HCT116 (cell line): ENCODE results near the gene LTB4R2. TPM values are rescaled to one million over a fixed set of nuclear protein-coding genes. Genes with fewer than 3 reads are reported as not detected.

ENCODE experiments used
- ATAC-seq: fragments of 200-7000 bp; cut with Tn5 transposase; 2 replicates; pipeline ENCODE4 v1.9.1; 2020; ENCODE audit warnings: mild to moderate bottlenecking, moderate library complexity
- BruUV-seq: library from RNA; stranded (reverse); fragments of 400-500 nt; replicated peaks from 2 replicates; lab custom pipeline; 2021; lab: Mats Ljungman, UMichigan
- CTCF ChIA-PET: fragments of 300-600 bp; sonication (Branson Sonifier 250); formaldehyde crosslinking; loops from one replicate; lab custom pipeline; 2021; ENCODE audit warnings: antibody characterized with exemption; lab: Charles Lee
- POLR2A ChIA-PET: fragments of 300-600, 350-600 bp; sonication (Branson Sonifier 250); formaldehyde crosslinking; loops from one replicate; lab custom pipeline; 2021; ENCODE audit warnings: antibody characterized with exemption; lab: Charles Lee
- RAD21 ChIA-PET, 2 experiments: fragments of 300-600 bp; sonication (Branson Sonifier 250); formaldehyde crosslinking; loops; one replicate each; lab custom pipeline; 2023; ENCODE audit warnings: low total read pairs in 2 of 2; ENCODE audit not compliant: uncharacterized antibody in 2 of 2, unreplicated experiment in 2 of 2, low non-redundant PET in 1 of 2; lab: Charles Lee
- DNase-seq: peaks from one replicate; pipeline ENCODE4 v3.0.0-alpha.2; 2010; ENCODE audit warnings: low read depth, low spot score
- H2AFZ ChIP-seq: fragments of 200-600 bp; shearing (Covaris generic), sonication (generic); 2 replicates; pipeline ENCODE4 v1.6.1; 2017; ENCODE audit warnings: low read depth, mixed run types, mixed read lengths, antibody characterized with exemption, low read length; ENCODE audit not compliant: poor library complexity, severe bottlenecking
- H3K27ac ChIP-seq: 2 replicates; pipeline ENCODE4 v1.5.1; 2012; ENCODE audit warnings: low read depth, low read length
- H3K27me3 ChIP-seq: fragments of 200-600 bp; sonication (generic); 2 replicates; pipeline ENCODE4 v1.6.1; 2016; ENCODE audit warnings: mixed run types, low read length, mixed read lengths; ENCODE audit not compliant: insufficient read depth
- H3K36me3 ChIP-seq, 2 experiments: fragments of 200-500 bp in 1 of 2; fragments of 200-600 bp in 1 of 2; sonication (Bioruptor generic) in 1 of 2; sonication (generic) in 1 of 2; 2 replicates each; pipeline versions ENCODE4 v1.5.1 to v1.6.1; 2014 to 2016; ENCODE audit warnings: low read length in 2 of 2, inconsistent platforms in 1 of 2, mixed read lengths in 1 of 2, mixed run types in 1 of 2; ENCODE audit not compliant: insufficient read depth in 2 of 2, control insufficient read depth in 1 of 2
- H3K4me1 ChIP-seq, 2 experiments: fragments of 200-600 bp in 1 of 2; sonication (generic) in 1 of 2; 2 replicates each; pipeline versions ENCODE4 v1.5.1 to v1.6.1; 2012 to 2017; ENCODE audit warnings: low read length in 2 of 2, inconsistent platforms in 1 of 2, mild to moderate bottlenecking in 1 of 2, mixed read lengths in 1 of 2, mixed run types in 1 of 2, moderate library complexity in 1 of 2; ENCODE audit not compliant: insufficient read depth in 2 of 2, control insufficient read depth in 1 of 2
- H3K4me2 ChIP-seq: fragments of 200-600 bp; sonication (generic); 2 replicates; pipeline ENCODE4 v1.6.1; 2017; ENCODE audit warnings: mixed run types, low read length, mixed read lengths
- H3K4me3 ChIP-seq, 2 experiments: fragments of 200-600 bp in 1 of 2; sonication (generic) in 1 of 2; replicated peaks in 1 of 2; 2 replicates each; pipeline ENCODE4 v1.5.1; 2011 to 2016; ENCODE audit warnings: low read length in 2 of 2, control low read depth in 1 of 2, low read depth in 1 of 2, mild to moderate bottlenecking in 1 of 2, mixed read lengths in 1 of 2, mixed run types in 1 of 2
- H3K79me2 ChIP-seq: fragments of 200-600 bp; sonication (generic); 2 replicates; pipeline ENCODE4 v1.6.1; 2017; ENCODE audit warnings: mild to moderate bottlenecking, mixed run types, low read length, moderate library complexity, mixed read lengths; ENCODE audit not compliant: insufficient read depth
- H3K9ac ChIP-seq: fragments of 200-600 bp; sonication (generic); 2 replicates; pipeline ENCODE4 v1.6.1; 2016; ENCODE audit warnings: low read length, mixed read lengths
- H3K9me2 ChIP-seq: fragments of 200-600 bp; sonication (generic), shearing (Covaris generic); 2 replicates; pipeline ENCODE4 v1.6.1; 2017; ENCODE audit warnings: mixed run types, mild to moderate bottlenecking, moderate library complexity; ENCODE audit not compliant: insufficient read depth
- H3K9me3 ChIP-seq, 2 experiments: fragments of 200-500 bp in 1 of 2; fragments of 200-600 bp in 1 of 2; sonication (Bioruptor generic) in 1 of 2; sonication (generic) in 1 of 2; 2 replicates each; pipeline ENCODE4 v1.6.1; 2014 to 2017; ENCODE audit warnings: low read length in 2 of 2, mixed read lengths in 2 of 2, inconsistent platforms in 1 of 2, low read depth in 1 of 2, mild to moderate bottlenecking in 1 of 2, mixed run types in 1 of 2, moderate library complexity in 1 of 2; ENCODE audit not compliant: control insufficient read depth in 1 of 2, insufficient read depth in 1 of 2
- H4K20me1 ChIP-seq: fragments of 200-600 bp; sonication (generic), shearing (Covaris generic); 2 replicates; pipeline ENCODE4 v1.6.1; 2017; ENCODE audit warnings: mixed run types, mild to moderate bottlenecking, moderate library complexity; ENCODE audit not compliant: insufficient read depth
- CBX3 ChIP-seq: IDR thresholded peaks from 2 replicates; pipeline ENCODE4 v1.6.1; 2012; ENCODE audit warnings: low read depth
- CTCF ChIP-seq, 3 experiments: fragments of 200-600 bp in 1 of 3; sonication (generic) in 1 of 3; IDR thresholded peaks in 2 of 3; conservative IDR thresholded peaks in 1 of 3; 2 replicates each; pipeline ENCODE4 v1.5.1; 2012 to 2017; ENCODE audit warnings: low read depth in 2 of 3, low read length in 2 of 3, antibody characterized with exemption in 1 of 3, borderline replicate concordance in 1 of 3, control low read depth in 1 of 3, mild to moderate bottlenecking in 1 of 3, mixed read lengths in 1 of 3, mixed run types in 1 of 3, moderate library complexity in 1 of 3; ENCODE audit not compliant: insufficient read depth in 1 of 3
- EZH2phosphoT487 ChIP-seq: fragments of 200-600 bp; IDR thresholded peaks from 2 replicates; pipeline ENCODE4 v1.6.1; 2018; ENCODE audit warnings: antibody characterized with exemption, borderline replicate concordance
- FOSL1 ChIP-seq: IDR thresholded peaks from 2 replicates; pipeline ENCODE4 v1.6.1; 2012; ENCODE audit warnings: low read depth
- JUND ChIP-seq: IDR thresholded peaks from 2 replicates; pipeline ENCODE4 v1.6.1; 2012
- MAX ChIP-seq: IDR thresholded peaks from 2 replicates; pipeline ENCODE4 v1.6.1; 2012
- SIN3A ChIP-seq: IDR thresholded peaks from 2 replicates; pipeline ENCODE4 v1.6.1; 2012; ENCODE audit warnings: low read depth
- SP1 ChIP-seq: IDR thresholded peaks from 2 replicates; pipeline ENCODE4 v1.6.1; 2012; ENCODE audit warnings: low read depth
- SRF ChIP-seq: IDR thresholded peaks from 2 replicates; pipeline ENCODE4 v1.6.1; 2012; ENCODE audit warnings: low read depth
- TCF7L2 ChIP-seq: IDR thresholded peaks from 2 replicates; pipeline ENCODE4 v1.7.0; 2011; ENCODE audit warnings: borderline replicate concordance, inconsistent platforms; ENCODE audit not compliant: insufficient read depth, insufficient read length; ENCODE audit errors: extremely low read depth
- YY1 ChIP-seq: IDR thresholded peaks from 2 replicates; pipeline ENCODE4 v1.6.1; 2011; ENCODE audit warnings: low read length, low read depth, moderate library complexity, mild to moderate bottlenecking; ENCODE audit not compliant: insufficient replicate concordance; ENCODE audit errors: extremely low read depth
- intact Hi-C: fragments of 100-400 bp; cut with micrococcal nuclease; formaldehyde crosslinking; loops from 2 replicates; pipeline ENCODE4 v1.10.0; 2022
- total RNA-seq: library from RNA; stranded (reverse); gene quantifications from one replicate; pipeline ENCODE4 v1.2.1, GENCODE V29; 2021; ENCODE audit not compliant: unreplicated experiment

LTB4R2 gene
- total RNA-seq, 1 experiment from 2014 or later, result 15.4 TPM

- H3K79me2 ChIP-seq, result no peaks in the 10 kb centered on the region
- ATAC-seq (no peak), DNase-seq (no peak)
- ChIA-PET POLR2A (no interaction called here), RAD21 (no interaction called here), CTCF (no interaction called here)
- intact Hi-C loops, result no loop called here
- H2AFZ ChIP-seq, result no peak within 1 kb of the TSS
- no peaks in the 10 kb centered on the region for H3K36me3 ChIP-seq
- no peak within 1 kb of the TSS for H3K27ac ChIP-seq
- H3K4me3 ChIP-seq, result no peak within 1 kb of the TSS
- no peaks in the 10 kb centered on the region for H3K4me1 ChIP-seq
- no peaks in the 10 kb centered on the region for H3K27me3 ChIP-seq
- H3K4me2 ChIP-seq, result no peak within 1 kb of the TSS
- H3K9ac ChIP-seq, result no peak within 1 kb of the TSS
- no peaks in the 10 kb centered on the region for H3K9me3 ChIP-seq
- no peaks in the 10 kb centered on the region for H3K9me2 ChIP-seq
- no peaks in the 10 kb centered on the region for H4K20me1 ChIP-seq
- no peak for TF ChIP-seq FOSL1
- TF ChIP-seq YY1, result no peak
- no peak for TF ChIP-seq EZH2phosphoT487
- TF ChIP-seq SRF, result no peak
- no peak for TF ChIP-seq TCF7L2
- no peak for TF ChIP-seq CBX3
- no peak for TF ChIP-seq CTCF (IDR thresholded peaks at IDR 0.05 in 2 of 3, conservative IDR thresholded peaks at IDR 0.05 in 1 of 3; ENCODE audit: borderline replicate concordance in 1 of 3, insufficient read depth in 1 of 3, low read depth in 2 of 3, low read length in 2 of 3)
- no peak for TF ChIP-seq SIN3A
- no peak for TF ChIP-seq MAX
- TF ChIP-seq JUND, result no peak
- TF ChIP-seq SP1, result no peak
- no TSS peak for BruUV-seq
Measured at GRCh38 chr14:24339284-24340151, 29.6 kb downstream of the LTB4R2 start, which contains the start of gene RIPK3. TSS of gene RIPK3 (minus strand) at chr14:24339991. CDS start at chr14:24339826, 165 bp downstream.
